ENCODE results near the gene GP1BB. TPM values are rescaled to one million over a fixed set of nuclear protein-coding genes. Genes with fewer than 3 reads are reported as not detected.

GP1BB gene
- total RNA-seq, 4 donors from 2014 or later, result 3.3 to 5.9 (median 4.7) TPM

DNA sequence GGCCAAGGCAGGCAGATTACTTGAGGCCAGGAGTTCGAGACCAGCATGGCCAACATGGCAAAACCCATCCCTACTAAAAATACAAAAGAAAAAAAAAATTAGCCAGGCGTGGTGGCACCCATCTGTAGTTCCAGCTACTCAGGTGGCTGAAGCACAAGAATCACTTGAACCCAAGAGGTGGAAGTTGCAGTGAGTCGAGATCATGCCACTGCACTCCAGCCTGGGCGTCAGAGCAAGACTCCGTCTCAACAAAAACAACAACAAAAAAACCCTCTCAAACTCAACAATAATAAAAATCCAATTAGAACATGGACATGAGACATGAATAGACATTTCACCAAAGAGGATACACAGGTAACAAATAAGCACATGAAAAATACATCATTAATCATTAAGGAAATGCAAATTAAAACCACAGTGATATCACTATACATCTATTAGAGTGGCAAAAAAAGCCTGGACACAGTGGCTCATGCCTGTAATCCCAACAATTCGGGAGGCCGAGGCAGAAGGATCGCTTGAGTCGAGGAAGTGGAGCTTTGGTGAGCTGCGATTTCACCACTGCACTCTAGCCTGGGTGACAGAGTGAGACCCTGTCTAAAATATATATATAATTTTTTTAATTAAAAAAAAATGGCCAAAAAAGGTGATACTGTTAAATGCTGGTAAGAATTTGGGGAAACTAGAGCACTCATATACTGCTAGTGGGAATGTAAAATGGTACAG lies 21.8 kb upstream of the GP1BB start:
- H3K27ac ChIP-seq, result no peak overlapping the region
- no peak for DNase-seq (ENCODE audit: low spot score in 2 of 2)
- no peaks in the 10 kb centered on the region for H3K27me3 ChIP-seq
- 82 to 86% methylated on average over 10 of the region's 10 CpGs for WGBS, 2 donors
- H3K4me1 ChIP-seq, result no peaks in the 10 kb centered on the region
- H3K4me3 ChIP-seq, result no peak overlapping the region
- H3K9me3 ChIP-seq, result no peaks in the 10 kb centered on the region
- H3K36me3 ChIP-seq, result no peaks in the 10 kb centered on the region
- TF ChIP-seq, protein P1, sequence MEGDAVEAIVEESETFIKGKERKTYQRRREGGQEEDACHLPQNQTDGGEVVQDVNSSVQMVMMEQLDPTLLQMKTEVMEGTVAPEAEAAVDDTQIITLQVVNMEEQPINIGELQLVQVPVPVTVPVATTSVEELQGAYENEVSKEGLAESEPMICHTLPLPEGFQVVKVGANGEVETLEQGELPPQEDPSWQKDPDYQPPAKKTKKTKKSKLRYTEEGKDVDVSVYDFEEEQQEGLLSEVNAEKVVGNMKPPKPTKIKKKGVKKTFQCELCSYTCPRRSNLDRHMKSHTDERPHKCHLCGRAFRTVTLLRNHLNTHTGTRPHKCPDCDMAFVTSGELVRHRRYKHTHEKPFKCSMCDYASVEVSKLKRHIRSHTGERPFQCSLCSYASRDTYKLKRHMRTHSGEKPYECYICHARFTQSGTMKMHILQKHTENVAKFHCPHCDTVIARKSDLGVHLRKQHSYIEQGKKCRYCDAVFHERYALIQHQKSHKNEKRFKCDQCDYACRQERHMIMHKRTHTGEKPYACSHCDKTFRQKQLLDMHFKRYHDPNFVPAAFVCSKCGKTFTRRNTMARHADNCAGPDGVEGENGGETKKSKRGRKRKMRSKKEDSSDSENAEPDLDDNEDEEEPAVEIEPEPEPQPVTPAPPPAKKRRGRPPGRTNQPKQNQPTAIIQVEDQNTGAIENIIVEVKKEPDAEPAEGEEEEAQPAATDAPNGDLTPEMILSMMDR (IDR thresholded peaks at IDR 0.05), result no peak
- TF ChIP-seq POLR2A (IDR thresholded peaks at IDR 0.05) (no peak), EP300 (IDR thresholded peaks at IDR 0.05) (no peak)

DNA sequence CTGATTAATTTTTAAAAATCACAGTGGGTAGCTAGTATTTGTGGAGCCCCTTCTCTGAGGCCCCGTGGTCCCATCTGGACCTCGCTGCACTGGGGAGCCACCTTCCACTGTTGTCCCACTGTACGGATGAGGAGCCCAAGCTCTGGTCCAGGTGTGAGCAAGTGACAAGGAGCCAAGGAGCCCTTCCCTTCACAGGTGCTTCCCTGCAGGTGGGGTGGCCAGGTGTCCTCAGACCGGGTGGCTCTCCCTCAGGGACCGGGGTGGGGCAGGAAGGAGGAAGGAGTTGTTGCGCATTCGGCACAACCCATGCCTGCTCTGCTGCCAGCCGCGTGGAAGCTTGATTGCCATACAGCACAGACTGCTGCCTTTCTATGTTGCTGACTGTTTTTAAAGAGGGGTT lies 19.5 kb upstream of the GP1BB start:
- DNase-seq (ENCODE audit: low spot score in 2 of 2), result no peak
- TF ChIP-seq, protein P1 (IDR thresholded peaks at IDR 0.05), result no peak
- TF ChIP-seq POLR2A (IDR thresholded peaks at IDR 0.05) (no peak), EP300 (IDR thresholded peaks at IDR 0.05) (no peak)
- WGBS, 2 donors, result 79 to 84% methylated on average over 9 of the region's 9 CpGs

GRCh38 chr22:19704355-19705015 lies 18.9 kb upstream of the GP1BB start:
- TF ChIP-seq, protein P1 (IDR thresholded peaks at IDR 0.05), result no peak
- TF ChIP-seq EP300 (IDR thresholded peaks at IDR 0.05) (no peak), POLR2A (IDR thresholded peaks at IDR 0.05) (no peak)
- no peaks in the 10 kb centered on the region for H3K9me3 ChIP-seq
- no peak overlapping the region for H3K4me3 ChIP-seq
- WGBS, 2 donors, result 84 to 85% methylated on average over 14 to 15 of the region's 15 CpGs
- no peak overlapping the region for H3K27ac ChIP-seq
- no peak for DNase-seq (ENCODE audit: low spot score in 2 of 2)
- no peaks in the 10 kb centered on the region for H3K36me3 ChIP-seq
- H3K4me1 ChIP-seq, result peaks cover 0 to 7% (median 0%) of the 10 kb centered on the region in 4 donors
- no peaks in the 10 kb centered on the region for H3K27me3 ChIP-seq

More for the DNA sequence above, 19.5 kb upstream of the GP1BB start:
- H3K27ac ChIP-seq, result no peak overlapping the region
- H3K36me3 ChIP-seq, result no peaks in the 10 kb centered on the region
- H3K9me3 ChIP-seq, result no peaks in the 10 kb centered on the region
- H3K27me3 ChIP-seq, result no peaks in the 10 kb centered on the region
- H3K4me3 ChIP-seq, result no peak overlapping the region
- peaks cover 0 to 3% (median 0%) of the 10 kb centered on the region in 4 donors for H3K4me1 ChIP-seq

DNA sequence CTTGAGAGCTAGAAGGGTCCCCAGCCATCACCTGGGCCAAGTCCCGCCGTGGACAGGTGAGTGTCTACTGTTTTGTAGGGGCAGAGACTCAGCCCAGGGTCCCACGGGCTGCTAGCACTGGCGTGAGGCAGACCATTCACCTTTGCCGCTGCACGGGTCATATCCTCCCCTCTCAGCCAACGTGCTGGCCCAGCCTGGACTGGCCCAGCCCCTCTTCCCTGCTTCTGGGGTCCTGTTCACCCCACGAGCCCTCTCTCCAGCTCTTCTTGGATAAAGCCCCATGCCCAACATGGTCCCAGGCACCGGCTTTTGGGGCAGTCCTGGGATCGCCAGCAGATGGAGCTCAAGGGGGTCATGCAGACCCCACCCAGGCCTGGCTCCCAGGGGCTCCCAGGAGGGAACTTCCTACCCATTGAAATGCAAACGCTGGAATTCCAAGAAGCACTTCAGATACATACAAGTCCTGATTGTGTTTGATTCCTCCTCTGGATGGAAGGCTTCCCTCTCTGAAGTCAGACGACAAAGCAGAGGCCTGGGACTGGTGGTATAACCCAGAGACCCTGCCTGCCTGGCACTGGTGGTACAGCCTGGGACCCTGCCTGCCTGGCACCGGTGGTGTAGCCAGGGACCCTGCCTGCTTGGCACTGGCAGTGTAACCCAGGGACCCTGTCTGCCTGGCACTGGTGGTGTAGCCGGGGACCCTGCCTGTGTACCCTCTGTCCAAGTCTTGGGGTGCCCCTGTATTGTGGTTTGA lies 18.0 kb upstream of the GP1BB start:
- 55 to 78% methylated on average over 13 to 14 of the region's 14 CpGs for WGBS, 2 donors
- no peak overlapping the region for H3K4me3 ChIP-seq
- no peaks in the 10 kb centered on the region for H3K9me3 ChIP-seq
- TF ChIP-seq, protein P1 (IDR thresholded peaks at IDR 0.05), result no peak
- no peak for TF ChIP-seq EP300 (IDR thresholded peaks at IDR 0.05)
- TF ChIP-seq POLR2A (IDR thresholded peaks at IDR 0.05), result no peak
- H3K4me1 ChIP-seq, result peaks cover 0 to 7% (median 0%) of the 10 kb centered on the region in 4 donors
- no peak overlapping the region for H3K27ac ChIP-seq
- H3K36me3 ChIP-seq, result no peaks in the 10 kb centered on the region
- no peaks in the 10 kb centered on the region for H3K27me3 ChIP-seq
- no peak for DNase-seq (ENCODE audit: low spot score in 2 of 2)

Measured in tibial nerve (tissue), 4 donors.